Tibial artery (tissue), 4 donors: ENCODE data around the gene TSHZ2.

ENCODE experiments used
- DNase-seq, 2 donors: peaks; one replicate each; pipeline ENCODE4 v3.0.0-alpha.2; 2019
- H3K27ac ChIP-seq, 2 donors: fragments of 200-600 bp; sonication (generic) in 1 of 2; 1 replicate in 1 of 2; 2 replicates in 1 of 2; pipeline ENCODE4 v1.5.1; 2018 to 2019; ENCODE audit warnings: mild to moderate bottlenecking in 1 of 2
- H3K27me3 ChIP-seq, 2 donors: fragments of 200-600 bp; sonication (generic) in 1 of 2; one replicate each; pipeline versions ENCODE4 v1.5.1 to v1.6.0; 2016 to 2019
- H3K36me3 ChIP-seq, 3 donors: fragments of 200-600 bp; sonication (generic) in 2 of 3; one replicate each; pipeline ENCODE4 v1.5.1; 2016 to 2019; ENCODE audit warnings: mild to moderate bottlenecking in 2 of 3
- H3K4me1 ChIP-seq, 4 donors: fragments of 200-600 bp; sonication (generic) in 2 of 4; 1 replicate in 3 of 4; 2 replicates in 1 of 4; pipeline ENCODE4 v1.5.1; 2016 to 2019
- H3K4me3 ChIP-seq, 2 donors: fragments of 200-600 bp; sonication (generic) in 1 of 2; 1 replicate in 1 of 2; 2 replicates in 1 of 2; pipeline ENCODE4 v1.5.1; 2018 to 2019; ENCODE audit warnings: mild to moderate bottlenecking in 2 of 2
- H3K9me3 ChIP-seq, 3 donors: fragments of 200-600 bp; sonication (generic) in 1 of 3; one replicate each; pipeline ENCODE4 v1.5.1; 2016 to 2019
- intact Hi-C: fragments of 100-400 bp; cut with DNase I; formaldehyde crosslinking; loops from one replicate; pipeline ENCODE4 v1.15.0; 2023; ENCODE audit warnings: low total_unique reads
- TF ChIP-seq, protein P1 (sequence below), 2 experiments: fragments of 200-600 bp in 1 of 2; fragments of 450-650 bp in 1 of 2; IDR thresholded peaks; one replicate each; pipeline ENCODE4 v1.5.1; 2017 to 2019; ENCODE audit warnings: antibody characterized with exemption in 2 of 2, mild to moderate bottlenecking in 1 of 2, moderate library complexity in 1 of 2

TSHZ2 gene

DNA sequence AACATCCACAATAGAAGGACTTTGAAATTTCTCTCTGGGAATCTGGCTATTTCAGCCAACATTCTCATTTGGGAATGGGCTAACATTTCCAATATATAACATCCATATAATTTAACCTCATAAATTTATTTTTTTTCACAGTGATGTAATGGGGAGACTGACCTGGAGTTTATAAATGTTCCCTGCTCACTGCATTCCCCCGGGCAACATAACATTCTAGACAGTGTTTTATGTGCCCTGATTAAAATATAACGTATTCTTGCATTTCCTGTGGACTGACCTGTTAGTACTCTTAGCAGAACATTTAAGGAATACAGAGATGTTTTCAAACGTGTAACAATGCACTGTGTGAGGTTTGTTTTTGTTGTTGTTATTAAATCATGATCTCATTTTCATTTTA lies 20.9 kb downstream of the TSHZ2 start:
- no peak overlapping the region for H3K27ac ChIP-seq
- no peak for DNase-seq
- H3K9me3 ChIP-seq: no peaks in the 10 kb centered on the region
- H3K36me3 ChIP-seq: no peaks in the 10 kb centered on the region
- no peaks in the 10 kb centered on the region for H3K4me1 ChIP-seq
- H3K27me3 ChIP-seq: no peaks in the 10 kb centered on the region
- intact Hi-C loops: no loop called here
- no peak overlapping the region for H3K4me3 ChIP-seq
- TF ChIP-seq, protein P1, sequence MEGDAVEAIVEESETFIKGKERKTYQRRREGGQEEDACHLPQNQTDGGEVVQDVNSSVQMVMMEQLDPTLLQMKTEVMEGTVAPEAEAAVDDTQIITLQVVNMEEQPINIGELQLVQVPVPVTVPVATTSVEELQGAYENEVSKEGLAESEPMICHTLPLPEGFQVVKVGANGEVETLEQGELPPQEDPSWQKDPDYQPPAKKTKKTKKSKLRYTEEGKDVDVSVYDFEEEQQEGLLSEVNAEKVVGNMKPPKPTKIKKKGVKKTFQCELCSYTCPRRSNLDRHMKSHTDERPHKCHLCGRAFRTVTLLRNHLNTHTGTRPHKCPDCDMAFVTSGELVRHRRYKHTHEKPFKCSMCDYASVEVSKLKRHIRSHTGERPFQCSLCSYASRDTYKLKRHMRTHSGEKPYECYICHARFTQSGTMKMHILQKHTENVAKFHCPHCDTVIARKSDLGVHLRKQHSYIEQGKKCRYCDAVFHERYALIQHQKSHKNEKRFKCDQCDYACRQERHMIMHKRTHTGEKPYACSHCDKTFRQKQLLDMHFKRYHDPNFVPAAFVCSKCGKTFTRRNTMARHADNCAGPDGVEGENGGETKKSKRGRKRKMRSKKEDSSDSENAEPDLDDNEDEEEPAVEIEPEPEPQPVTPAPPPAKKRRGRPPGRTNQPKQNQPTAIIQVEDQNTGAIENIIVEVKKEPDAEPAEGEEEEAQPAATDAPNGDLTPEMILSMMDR (IDR thresholded peaks at IDR 0.05): no peak

DNA sequence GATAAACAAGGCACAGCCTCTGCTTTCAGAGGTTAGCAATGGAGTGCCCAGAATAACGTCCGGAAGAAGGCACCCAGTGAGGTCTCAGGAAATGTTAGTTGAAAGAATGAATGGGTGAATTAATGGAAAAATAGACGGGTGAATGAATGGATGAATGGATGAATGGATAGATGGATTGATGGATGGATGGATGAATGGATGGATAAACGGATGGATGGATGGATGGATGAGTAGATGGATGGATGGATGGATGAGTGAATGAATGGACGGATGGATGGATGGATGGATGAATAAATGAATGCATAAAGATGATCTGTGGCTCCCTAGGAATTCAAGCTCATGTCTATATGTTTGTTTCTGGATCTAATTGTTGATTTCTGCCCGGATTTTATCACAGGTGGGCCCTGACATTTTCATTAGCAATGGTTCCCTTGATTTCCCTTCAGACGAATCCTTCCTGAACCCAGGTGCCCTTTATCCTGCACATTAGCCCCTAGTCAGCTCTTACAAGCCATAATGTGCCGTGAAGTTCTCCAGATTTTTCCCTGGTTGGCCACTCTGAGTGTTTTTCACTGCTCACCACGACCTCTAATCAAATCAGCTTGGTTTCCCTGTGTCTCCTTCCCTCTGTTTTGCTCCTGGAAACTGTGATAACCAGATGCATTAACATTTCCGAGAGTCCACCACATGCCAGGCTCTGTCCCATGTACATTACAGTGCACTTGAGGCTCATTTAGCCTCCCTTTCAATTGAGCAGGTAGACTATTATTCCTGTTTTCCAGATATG lies 22.2 kb downstream of the TSHZ2 start:
- intact Hi-C loops: no loop called here
- Histone ChIP-seq H3K27me3 (no peaks in the 10 kb centered on the region), H3K27ac (no peak overlapping the region), H3K4me3 (no peak overlapping the region), H3K4me1 (no peaks in the 10 kb centered on the region), H3K36me3 (no peaks in the 10 kb centered on the region), H3K9me3 (no peaks in the 10 kb centered on the region)
- DNase-seq: no peak
- TF ChIP-seq, protein P1 (IDR thresholded peaks at IDR 0.05): no peak

DNA sequence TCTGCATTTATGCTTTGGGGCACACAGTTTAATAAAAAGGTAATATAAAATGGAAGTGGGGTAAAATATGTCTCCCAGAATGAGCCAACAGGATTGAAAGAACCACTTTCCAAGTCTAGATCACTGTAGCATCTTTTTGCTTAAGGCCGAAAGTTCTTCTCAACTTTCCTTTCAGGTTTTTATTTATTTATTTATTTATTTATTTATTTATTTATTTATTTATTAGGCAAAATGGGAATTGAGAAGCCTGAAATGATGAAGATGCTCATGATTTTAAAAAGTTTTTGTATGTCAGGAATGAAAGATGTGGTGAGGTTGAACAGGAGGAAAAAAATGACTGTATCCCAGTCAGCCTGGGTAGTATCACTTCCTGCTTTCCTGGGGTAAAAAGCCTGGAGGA lies 24.0 kb downstream of the TSHZ2 start:
- intact Hi-C loops: no loop called here
- DNase-seq: no peak
- Histone ChIP-seq H3K4me1 (no peaks in the 10 kb centered on the region), H3K4me3 (no peak overlapping the region), H3K9me3 (no peaks in the 10 kb centered on the region), H3K27me3 (no peaks in the 10 kb centered on the region), H3K27ac (no peak overlapping the region), H3K36me3 (no peaks in the 10 kb centered on the region)
- TF ChIP-seq, protein P1 (IDR thresholded peaks at IDR 0.05): no peak

DNA sequence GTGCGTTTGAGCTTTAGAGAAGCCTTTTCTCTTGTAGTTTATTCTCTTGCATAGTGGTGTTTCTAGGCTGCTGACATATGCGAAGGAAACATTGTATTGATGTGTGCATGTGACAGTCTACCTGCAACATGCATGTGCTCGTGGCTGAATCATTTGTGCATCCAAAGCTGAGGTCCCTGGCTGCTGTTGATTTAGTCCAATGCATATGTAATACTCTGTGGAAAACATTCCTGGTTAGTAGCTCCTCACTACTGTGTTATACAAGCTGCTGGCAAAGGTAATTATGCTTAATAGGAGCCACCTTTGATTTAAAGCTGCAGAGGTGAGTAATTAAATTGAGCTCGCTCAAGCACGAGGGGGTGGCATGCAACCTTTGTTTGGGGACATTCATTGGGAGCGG lies 24.5 kb downstream of the TSHZ2 start:
- no peaks in the 10 kb centered on the region for H3K36me3 ChIP-seq
- TF ChIP-seq, protein P1 (IDR thresholded peaks at IDR 0.05): no peak
- DNase-seq: no peak
- H3K27ac ChIP-seq: no peak overlapping the region
- no peaks in the 10 kb centered on the region for H3K9me3 ChIP-seq
- no peak overlapping the region for H3K4me3 ChIP-seq
- H3K4me1 ChIP-seq: peaks cover 0 to under 1% (median 0%) of the 10 kb centered on the region in 4 donors
- H3K27me3 ChIP-seq: no peaks in the 10 kb centered on the region
- intact Hi-C loops: no loop called here

DNA sequence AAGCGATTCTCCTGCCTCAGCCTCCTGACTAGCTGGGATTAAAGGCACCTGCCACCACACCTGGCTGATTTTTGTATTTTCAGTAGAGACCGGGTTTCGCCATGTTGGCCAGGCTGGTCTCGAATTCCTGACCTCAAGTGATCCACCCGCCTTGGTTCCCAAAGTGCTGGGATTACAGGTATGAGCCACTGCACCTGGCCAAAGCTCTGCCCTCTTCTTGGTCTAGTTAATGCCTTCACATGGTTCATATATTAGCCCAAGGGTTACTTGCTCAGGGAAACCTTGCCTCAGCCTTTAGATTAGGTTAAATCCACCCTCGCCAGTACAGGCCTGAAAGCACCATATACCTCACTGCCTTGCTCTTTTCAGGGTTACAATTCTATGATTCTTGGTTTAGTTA lies 26.1 kb downstream of the TSHZ2 start:
- DNase-seq: no peak
- Histone ChIP-seq H3K27ac (no peak overlapping the region), H3K9me3 (no peaks in the 10 kb centered on the region), H3K4me1 (peaks cover 0 to 3% (median 0%) of the 10 kb centered on the region in 4 donors), H3K4me3 (no peak overlapping the region), H3K36me3 (no peaks in the 10 kb centered on the region), H3K27me3 (no peaks in the 10 kb centered on the region)
- TF ChIP-seq, protein P1 (IDR thresholded peaks at IDR 0.05): no peak
- intact Hi-C loops: no loop called here
